Progenitor cell of endocrine pancreas (in vitro differentiated cells): ENCODE measurements around the gene MACROD2. TPM values are rescaled to one million over a fixed set of nuclear protein-coding genes. Genes with fewer than 3 reads are reported as not detected.

Source experiments
- DNase-seq: peaks from one replicate; pipeline ENCODE4 v3.0.0; 2021; ENCODE audit warnings: low spot score; ENCODE audit not compliant: unreplicated experiment
- H3K27ac Mint-ChIP-seq: 2 replicates; pipeline ENCODE4 v1.8.0; 2021; ENCODE audit warnings: mild to moderate bottlenecking, moderate library complexity, mixed read lengths
- H3K27me3 Mint-ChIP-seq: 2 replicates; pipeline ENCODE4 v1.8.0; 2021; ENCODE audit warnings: mixed read lengths
- H3K36me3 Mint-ChIP-seq: 2 replicates; pipeline ENCODE4 v1.8.0; 2022; ENCODE audit warnings: mixed read lengths; ENCODE audit not compliant: insufficient read depth
- H3K4me1 Mint-ChIP-seq: 2 replicates; pipeline ENCODE4 v1.8.0; 2021; ENCODE audit warnings: low read depth, mixed read lengths
- H3K4me3 Mint-ChIP-seq: 2 replicates; pipeline ENCODE4 v1.8.0; 2021; ENCODE audit warnings: low read depth, mild to moderate bottlenecking, moderate library complexity, mixed read lengths
- H3K9me3 Mint-ChIP-seq: 2 replicates; pipeline ENCODE4 v1.8.0; 2021; ENCODE audit warnings: low read depth, mixed read lengths
- total RNA-seq: library from RNA; stranded (reverse); gene quantifications from 2 replicates; pipeline ENCODE4 v1.2.1, GENCODE V29; 2021
- TF ChIP-seq, protein P1 (sequence below): fragments of 200-600 bp; sonication (generic); IDR thresholded peaks from one replicate; pipeline ENCODE4 v1.5.0; 2021; ENCODE audit warnings: antibody characterized with exemption, mild to moderate bottlenecking; ENCODE audit not compliant: unreplicated experiment

MACROD2 gene
- total RNA-seq, 1 donor from 2014 or later, result 7.6 TPM

DNA sequence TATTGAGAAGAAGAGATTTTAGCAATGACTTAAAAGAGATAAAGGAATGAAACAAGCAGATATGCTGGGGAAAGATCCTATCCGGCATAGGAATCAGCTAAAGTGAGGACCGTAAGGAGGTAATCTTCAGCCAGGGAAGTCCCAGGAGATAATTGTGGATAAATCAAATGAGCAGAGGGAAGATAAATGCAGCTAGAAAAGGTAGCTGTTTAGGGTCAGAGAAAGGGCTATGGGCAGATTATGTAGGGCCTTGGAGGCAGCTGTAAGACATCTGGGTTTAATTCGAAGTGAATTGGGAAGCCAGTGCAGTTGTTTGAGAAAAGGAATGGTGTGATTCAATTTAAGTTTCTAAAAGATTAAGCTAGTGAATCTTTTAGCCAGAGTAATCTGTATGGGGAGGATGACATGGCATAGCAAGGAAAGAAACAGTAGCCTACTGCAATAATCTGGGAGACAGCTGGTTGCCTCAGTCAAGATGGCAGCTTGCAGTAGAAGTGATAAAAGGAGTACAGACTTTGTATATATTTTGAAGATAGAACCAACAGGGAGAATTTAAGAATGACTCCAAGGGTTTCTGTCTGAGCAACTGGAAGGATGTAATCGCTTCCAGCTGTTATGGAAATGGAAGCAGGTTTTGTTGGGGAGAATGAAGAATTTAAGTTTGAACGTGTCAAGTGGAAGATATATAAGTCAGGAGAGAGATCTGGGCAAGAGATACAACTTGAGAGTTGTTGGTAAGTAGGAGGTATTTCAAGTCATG lies 894.4 kb downstream of the MACROD2 start:
- Mint-ChIP-seq H3K27me3 (no peaks in the 10 kb centered on the region), H3K4me1 (no peaks in the 10 kb centered on the region), H3K27ac (no peak overlapping the region), H3K9me3 (peaks cover 6% of the 10 kb centered on the region), H3K4me3 (no peak overlapping the region), H3K36me3 (no peaks in the 10 kb centered on the region)
- DNase-seq, result no peak
- TF ChIP-seq, protein P1, sequence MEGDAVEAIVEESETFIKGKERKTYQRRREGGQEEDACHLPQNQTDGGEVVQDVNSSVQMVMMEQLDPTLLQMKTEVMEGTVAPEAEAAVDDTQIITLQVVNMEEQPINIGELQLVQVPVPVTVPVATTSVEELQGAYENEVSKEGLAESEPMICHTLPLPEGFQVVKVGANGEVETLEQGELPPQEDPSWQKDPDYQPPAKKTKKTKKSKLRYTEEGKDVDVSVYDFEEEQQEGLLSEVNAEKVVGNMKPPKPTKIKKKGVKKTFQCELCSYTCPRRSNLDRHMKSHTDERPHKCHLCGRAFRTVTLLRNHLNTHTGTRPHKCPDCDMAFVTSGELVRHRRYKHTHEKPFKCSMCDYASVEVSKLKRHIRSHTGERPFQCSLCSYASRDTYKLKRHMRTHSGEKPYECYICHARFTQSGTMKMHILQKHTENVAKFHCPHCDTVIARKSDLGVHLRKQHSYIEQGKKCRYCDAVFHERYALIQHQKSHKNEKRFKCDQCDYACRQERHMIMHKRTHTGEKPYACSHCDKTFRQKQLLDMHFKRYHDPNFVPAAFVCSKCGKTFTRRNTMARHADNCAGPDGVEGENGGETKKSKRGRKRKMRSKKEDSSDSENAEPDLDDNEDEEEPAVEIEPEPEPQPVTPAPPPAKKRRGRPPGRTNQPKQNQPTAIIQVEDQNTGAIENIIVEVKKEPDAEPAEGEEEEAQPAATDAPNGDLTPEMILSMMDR, result no peak

DNA sequence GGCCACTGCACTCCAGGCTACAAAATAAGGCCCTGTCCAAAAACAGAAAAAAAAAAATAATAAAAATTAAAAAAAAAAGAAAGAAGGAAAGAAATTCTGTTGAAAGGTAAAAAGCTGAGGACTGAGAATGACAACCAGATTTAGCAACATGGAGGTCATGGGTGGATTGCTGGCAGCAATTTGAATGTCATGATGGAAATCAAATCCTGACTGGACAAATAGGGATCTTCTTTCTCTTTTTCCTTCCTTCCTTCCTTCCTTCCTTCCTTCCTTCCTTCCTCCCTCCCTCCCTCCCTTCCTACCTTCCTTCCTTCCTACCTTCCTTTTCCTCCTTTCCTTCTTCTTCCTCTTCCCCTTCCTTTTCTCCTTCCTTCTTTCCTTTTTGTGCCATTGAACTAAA lies 895.4 kb downstream of the MACROD2 start:
- TF ChIP-seq, protein P1, result no peak
- no peak for DNase-seq
- no peaks in the 10 kb centered on the region for H3K27me3 Mint-ChIP-seq
- no peak overlapping the region for H3K4me3 Mint-ChIP-seq
- H3K4me1 Mint-ChIP-seq, result no peaks in the 10 kb centered on the region
- H3K27ac Mint-ChIP-seq, result no peak overlapping the region
- H3K36me3 Mint-ChIP-seq, result no peaks in the 10 kb centered on the region
- peaks cover 3% of the 10 kb centered on the region for H3K9me3 Mint-ChIP-seq

DNA sequence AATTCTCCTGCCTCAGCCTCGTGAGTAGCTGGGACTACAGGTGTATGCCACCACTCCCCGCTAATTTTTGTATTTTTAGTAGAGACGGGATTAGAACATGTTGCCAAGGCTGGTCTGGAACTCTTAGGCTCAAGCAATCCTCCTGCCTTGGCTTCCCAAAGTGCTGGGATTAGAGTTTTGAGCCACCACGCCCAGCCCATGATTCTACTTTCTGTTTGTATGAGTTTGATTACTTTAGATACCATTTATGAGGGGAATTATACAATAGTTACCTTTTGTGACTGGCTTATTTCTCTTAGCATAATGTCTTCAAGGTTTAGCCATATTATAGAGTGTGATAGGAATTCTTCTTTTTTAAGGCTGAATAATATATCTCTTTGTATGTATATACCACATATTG lies 897.5 kb downstream of the MACROD2 start:
- no peak for DNase-seq

GRCh38 chr20:14896569-14896968 lies 901.3 kb downstream of the MACROD2 start:
- Mint-ChIP-seq H3K27ac (no peak overlapping the region), H3K4me1 (peaks cover 2% of the 10 kb centered on the region), H3K9me3 (peaks cover 3% of the 10 kb centered on the region), H3K36me3 (no peaks in the 10 kb centered on the region), H3K4me3 (no peak overlapping the region), H3K27me3 (no peaks in the 10 kb centered on the region)
- TF ChIP-seq, protein P1, result no peak
- DNase-seq, result no peak

More for the DNA sequence above, 897.5 kb downstream of the MACROD2 start:
- peaks cover 5% of the 10 kb centered on the region for H3K9me3 Mint-ChIP-seq
- H3K27ac Mint-ChIP-seq, result no peak overlapping the region
- no peak overlapping the region for H3K4me3 Mint-ChIP-seq
- H3K27me3 Mint-ChIP-seq, result no peaks in the 10 kb centered on the region
- peaks cover 2% of the 10 kb centered on the region for H3K4me1 Mint-ChIP-seq
- no peaks in the 10 kb centered on the region for H3K36me3 Mint-ChIP-seq
- TF ChIP-seq, protein P1, result no peak

- no peak overlapping the region for H3K27ac Mint-ChIP-seq
- DNase-seq, result no peak
- peaks cover 2% of the 10 kb centered on the region for H3K4me1 Mint-ChIP-seq
- H3K36me3 Mint-ChIP-seq, result no peaks in the 10 kb centered on the region
- peaks cover 3% of the 10 kb centered on the region for H3K9me3 Mint-ChIP-seq
- TF ChIP-seq, protein P1, result no peak
- no peaks in the 10 kb centered on the region for H3K27me3 Mint-ChIP-seq
- H3K4me3 Mint-ChIP-seq, result no peak overlapping the region
Measured at GRCh38 chr20:14897608-14898007, 902.3 kb downstream of the MACROD2 start.
